LoVo (cell line): ENCODE measurements around the gene ZBTB20.
"Not testable (repeated sequence)": the region's sequence is repeated elsewhere in the genome, so short reads cannot be mapped to it uniquely, and the experiment has no call there.

ENCODE experiments used
- DNase-seq: peaks from one replicate; pipeline ENCODE4 v3.0.0-alpha.2; 2016; ENCODE audit warnings: low spot score

The ZBTB20 gene

GRCh38 chr3:114714957-114715460, 432.1 kb downstream of the ZBTB20 start:
- no peak for DNase-seq

GRCh38 chr3:114714237-114714636, 432.9 kb downstream of the ZBTB20 start:
- DNase-seq = no peak

DNA sequence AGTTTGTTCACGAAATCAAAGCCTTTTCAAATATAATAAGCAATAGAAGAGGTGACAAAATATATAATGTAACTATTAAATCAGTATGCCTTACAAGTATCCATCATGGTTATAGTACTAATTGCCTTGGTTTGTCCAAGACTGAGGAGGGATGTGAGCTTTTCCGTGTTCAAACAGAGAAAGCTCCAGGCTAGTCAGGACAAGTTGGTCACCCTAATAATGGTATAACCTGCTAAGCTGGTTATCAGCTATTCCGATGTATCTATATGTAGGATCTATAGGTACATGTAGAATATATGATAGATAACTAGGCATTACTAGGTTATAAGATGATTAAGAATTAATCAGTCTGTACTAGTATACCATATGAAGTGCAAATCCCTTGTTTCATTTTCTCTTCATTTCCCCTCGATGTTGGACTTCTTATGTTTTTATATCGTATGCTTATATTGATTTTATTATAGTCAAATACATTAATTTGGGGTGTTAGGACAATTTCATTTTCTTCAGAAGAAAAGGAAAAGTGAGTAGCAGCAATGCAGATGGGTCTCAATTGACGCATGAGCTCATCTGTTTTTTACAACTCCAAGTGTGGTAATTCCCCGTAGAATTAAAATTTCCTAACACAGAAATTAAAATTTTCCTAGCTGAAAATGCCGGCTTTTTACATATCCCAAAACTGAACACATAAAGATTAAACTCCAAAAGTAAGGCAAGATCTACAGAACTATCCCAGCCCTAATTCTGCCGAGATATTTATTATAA, 434.2 kb downstream of the ZBTB20 start:
- no peak for DNase-seq

GRCh38 chr3:114711321-114711886, 435.7 kb downstream of the ZBTB20 start:
- DNase-seq = no peak

DNA sequence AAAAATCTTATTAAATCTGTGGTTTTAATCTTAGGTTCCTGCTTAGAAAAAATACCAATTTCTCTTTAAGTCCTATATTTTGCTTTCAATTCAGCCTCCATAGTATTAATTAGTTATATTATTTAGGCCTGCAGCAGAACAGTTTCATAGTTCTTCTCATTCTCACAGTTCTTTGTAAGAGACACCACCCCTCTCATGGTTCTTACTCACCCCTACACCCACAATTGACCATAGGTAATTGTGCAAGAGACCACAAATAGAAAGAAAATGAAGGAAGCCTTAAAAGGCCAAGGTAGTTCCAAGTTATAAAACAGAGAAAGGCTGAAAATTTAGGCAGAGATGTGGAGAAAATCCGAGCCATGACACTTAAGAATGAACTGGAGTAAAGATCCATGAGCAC, 438.0 kb downstream of the ZBTB20 start:
- DNase-seq = no peak

DNA sequence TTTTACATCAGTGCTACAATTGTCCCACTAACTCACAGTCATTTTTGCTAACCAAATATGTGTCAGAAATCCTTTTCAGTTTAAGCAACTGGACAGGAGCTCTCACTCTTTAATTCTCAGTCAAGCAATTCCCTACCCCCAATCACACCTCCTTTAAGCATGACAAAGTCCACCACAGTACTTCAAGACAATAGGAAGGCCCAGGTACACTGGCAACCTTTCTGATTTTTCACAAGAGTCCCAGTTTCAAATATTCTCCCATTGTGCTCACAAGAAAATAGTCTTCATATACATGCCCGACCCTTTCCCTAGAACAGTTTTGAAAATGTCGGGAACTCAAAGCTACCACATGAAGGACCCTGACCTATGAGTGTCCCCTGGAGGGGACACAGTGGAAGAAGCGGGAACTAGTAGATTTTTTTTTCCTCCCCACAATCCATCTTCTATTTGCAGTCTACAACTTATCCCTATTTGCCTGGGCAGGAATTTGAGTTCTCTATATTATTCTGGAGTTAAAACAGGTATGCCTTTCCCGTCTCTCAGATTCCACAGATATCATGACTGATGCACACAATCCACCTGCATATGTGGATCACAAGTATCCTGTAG, 439.7 kb downstream of the ZBTB20 start:
- DNase-seq = no peak

DNA sequence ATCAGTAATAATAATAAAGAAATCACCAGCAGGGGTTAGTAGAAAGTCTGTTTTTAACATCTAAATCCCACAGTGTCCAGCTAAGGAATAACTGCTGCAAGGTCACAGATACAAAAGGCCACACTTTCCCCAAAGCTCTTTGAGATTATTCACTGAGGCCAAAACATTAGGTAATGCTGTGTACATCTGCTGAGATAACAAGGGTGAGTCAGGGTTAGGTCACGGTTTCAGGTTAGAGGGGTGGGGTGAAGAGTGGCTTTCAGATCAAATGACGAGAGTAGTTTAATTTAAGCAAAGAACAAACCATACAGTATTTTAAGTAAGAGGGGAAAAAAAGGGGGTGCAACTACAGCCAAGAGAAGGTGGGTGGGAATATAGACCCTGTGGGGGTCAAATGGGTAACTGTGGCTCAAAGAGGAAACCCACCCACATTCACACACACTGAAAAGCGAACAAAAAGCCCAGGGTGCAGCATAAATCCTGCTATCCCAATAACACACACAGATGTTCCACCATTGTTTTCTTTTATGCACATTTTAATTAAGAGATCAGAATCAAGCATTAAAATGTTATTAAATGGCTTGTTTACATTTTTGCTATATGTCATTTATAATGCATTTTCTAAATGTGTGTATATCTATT, 440.4 kb downstream of the ZBTB20 start:
- DNase-seq = peak; percentile 62

DNA sequence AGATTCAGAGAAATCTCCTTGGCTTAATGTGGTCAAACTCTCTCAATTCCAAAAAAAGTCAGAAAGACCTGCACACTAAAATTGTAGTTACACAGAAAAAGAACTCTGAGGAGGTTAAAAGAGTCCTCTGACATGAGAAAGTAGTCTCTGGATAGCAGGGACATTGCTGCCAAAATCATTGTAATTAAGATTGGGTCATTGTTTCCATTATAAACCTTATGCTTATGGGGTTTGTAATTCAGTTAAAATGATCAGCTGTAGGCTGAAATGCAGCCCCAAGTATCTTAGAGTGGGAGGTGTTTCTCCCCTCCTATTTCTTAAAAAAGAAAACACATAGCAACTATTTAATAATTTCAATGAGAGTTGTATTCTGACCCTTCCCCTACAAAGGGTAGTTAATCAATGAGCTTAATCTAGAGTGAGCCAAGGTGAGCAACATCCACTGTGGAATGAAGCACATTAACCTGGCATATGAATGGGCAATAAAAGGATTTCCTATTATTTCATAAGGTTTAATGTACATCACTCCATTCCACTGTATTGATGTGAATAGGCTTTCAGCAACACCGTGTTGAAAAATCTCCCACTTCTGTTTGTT, 446.4 kb downstream of the ZBTB20 start:
- no peak for DNase-seq

- DNase-seq = no peak
These were observed 448.7 kb downstream of the ZBTB20 start for GRCh38 chr3:114698146-114699105.

DNA sequence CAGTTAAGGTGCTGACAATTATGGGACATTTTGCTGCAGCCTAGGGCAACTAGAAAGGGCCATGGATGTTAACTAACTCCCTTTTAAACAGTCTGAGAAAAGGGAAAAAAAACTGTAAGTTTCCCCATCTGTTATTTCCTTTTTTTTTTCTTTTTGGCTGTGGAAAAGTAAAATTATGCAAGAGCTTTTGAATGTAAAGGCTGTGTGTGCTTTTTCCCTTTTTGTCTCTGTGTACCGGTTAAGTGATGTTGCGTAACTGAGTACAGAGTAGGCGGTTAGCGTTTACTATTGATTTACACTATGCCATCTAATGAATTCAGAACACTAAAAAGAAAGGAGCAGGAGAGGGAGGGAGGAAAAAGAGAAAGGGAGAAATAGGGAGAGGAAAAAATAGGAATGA, 449.7 kb downstream of the ZBTB20 start:
- no peak for DNase-seq

- DNase-seq = no peak
These were observed 452.8 kb downstream of the ZBTB20 start for GRCh38 chr3:114694251-114694650.

GRCh38 chr3:114691871-114692270, 455.2 kb downstream of the ZBTB20 start:
- DNase-seq = no peak

- no peak for DNase-seq
These were observed 456.2 kb downstream of the ZBTB20 start for GRCh38 chr3:114690911-114691310.

DNA sequence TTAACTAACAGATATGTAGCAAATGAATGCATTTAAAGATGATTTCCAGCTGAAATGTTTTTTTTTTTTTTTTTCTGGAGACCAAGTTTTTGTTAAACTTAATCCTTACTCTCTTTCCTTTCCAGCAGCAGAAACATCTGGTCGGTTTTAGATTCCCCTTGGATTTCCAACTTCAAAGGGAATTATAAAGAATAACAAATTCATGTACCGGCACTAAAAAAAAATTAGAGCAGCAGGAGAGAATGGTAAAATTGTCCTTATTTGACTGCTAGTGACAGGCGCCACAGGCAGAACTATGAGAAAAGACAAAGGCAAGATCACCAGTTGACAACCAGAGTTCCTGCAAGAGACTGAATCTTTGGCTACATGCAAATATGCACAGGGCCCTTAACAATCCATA, 459.9 kb downstream of the ZBTB20 start:
- DNase-seq = no peak

- no peak for DNase-seq
These were observed 460.5 kb downstream of the ZBTB20 start for GRCh38 chr3:114686621-114687020.

DNA sequence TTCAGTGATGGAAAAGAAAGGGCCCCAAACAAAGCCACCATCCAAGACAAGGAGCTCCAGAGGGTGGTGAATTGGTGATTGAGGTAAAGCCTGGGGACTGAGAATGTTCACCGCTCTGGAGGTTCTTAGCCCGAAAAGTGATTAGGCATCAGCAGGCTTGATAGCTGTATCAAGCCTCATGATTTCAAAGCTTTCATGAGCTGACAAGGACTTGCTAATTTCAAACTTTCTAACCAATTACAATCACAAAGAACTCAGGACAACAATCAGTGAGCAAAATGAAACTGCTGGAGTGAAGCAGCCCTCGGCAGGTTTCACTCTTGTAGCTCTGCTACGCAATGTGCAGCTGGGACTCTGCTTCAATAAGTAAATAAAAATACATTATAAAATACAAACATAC, 461.9 kb downstream of the ZBTB20 start:
- no peak for DNase-seq

DNA sequence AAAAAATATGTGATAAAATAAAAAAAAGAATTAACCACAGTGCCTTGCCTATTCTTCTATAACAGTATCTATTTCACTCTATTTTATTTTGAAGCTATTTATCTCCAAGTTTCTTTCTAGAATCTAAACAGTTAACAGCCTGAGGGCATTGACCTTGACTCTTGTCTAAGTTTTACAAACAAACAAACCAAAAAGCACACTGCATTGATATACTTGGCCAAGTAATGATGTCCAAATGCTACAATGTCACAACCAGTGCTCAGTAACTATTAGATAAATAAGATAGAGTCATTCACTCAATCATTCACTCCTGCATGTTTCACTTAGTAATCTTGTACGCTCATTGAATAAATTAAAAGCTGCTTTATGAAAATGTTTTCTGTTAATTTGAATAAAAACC, 466.8 kb downstream of the ZBTB20 start:
- no peak for DNase-seq

DNA sequence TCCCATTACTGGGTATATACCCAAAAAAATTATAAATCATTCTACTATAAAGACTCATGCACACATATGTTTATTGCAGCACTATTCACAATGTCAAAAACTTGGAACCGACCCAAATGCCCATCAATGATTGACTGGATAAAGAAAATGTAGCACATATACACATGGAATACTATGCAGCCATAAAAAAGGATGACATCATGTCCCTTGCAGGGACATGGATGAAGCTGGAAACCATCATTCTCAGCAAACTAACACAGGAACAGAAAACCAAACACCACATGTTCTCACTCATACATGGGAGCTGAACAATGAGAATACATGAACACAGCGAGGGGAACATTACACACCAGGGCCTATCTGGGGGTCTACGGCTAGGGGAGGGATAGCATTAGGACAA, 467.3 kb downstream of the ZBTB20 start:
- DNase-seq = not testable (repeated sequence)

GRCh38 chr3:114675104-114675503, 472.0 kb downstream of the ZBTB20 start:
- no peak for DNase-seq

DNA sequence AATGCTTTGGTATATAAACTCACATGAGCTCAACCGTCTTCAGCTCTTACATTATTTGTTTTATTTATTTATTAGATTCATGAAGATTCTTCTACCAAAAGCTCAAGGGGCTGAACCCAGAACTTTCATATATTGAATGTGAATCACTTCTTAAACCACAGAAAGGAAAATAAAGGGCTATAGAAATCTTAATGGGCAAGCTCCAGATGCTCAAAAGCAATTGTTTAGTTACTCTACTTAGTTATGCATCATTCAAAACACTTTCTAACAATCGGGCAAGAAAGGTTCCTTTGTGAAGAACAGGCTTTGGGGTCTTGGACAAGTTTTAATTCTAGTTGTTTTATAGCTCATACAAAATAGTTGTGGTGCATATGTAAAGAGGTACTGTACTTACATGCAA, 473.1 kb downstream of the ZBTB20 start:
- DNase-seq = no peak

- no peak for DNase-seq
These were observed 473.6 kb downstream of the ZBTB20 start for GRCh38 chr3:114673481-114673880.
